Erythroblast (primary cell): ENCODE data around the gene HOXC5.

Experiments
- GATA1 ChIP-seq: IDR thresholded peaks from 2 replicates; pipeline ENCODE4 v1.6.1; 2011; ENCODE audit warnings: low read depth, mild to moderate bottlenecking, control low read depth, low read length, moderate library complexity
- POLR2A ChIP-seq: IDR thresholded peaks from 2 replicates; pipeline ENCODE4 v1.6.1; 2011; ENCODE audit warnings: mild to moderate bottlenecking, low read length

- no peak for TF ChIP-seq POLR2A
- TF ChIP-seq GATA1 = no peak
These were observed 15.6 kb upstream of the HOXC5 start for GRCh38 chr12:54017027-54017788.
